ENCODE measurements around the gene CSF2.

Gene CSF2

GRCh38 chr5:132070460-132071337 lies 2.9 kb upstream of the CSF2 start:
- no peak for DNase-seq

- no peak for DNase-seq
These were observed 2.3 kb upstream of the CSF2 start for GRCh38 chr5:132071338-132071707.

- DNase-seq: no peak
These were observed 1.5 kb upstream of the CSF2 start for GRCh38 chr5:132072070-132072469.

GRCh38 chr5:132072528-132072927 lies 1.1 kb upstream of the CSF2 start:
- no peak for DNase-seq

GRCh38 chr5:132074091-132074771 lies 642 bp downstream of the CSF2 start:
- no peak for DNase-seq

- no peak for DNase-seq
These were observed 1.5 kb downstream of the CSF2 start for GRCh38 chr5:132074772-132075718.

- DNase-seq: no peak
These were observed 2.1 kb downstream of the CSF2 start for GRCh38 chr5:132075719-132076077.

- no peak for DNase-seq
These were observed 2.7 kb downstream of the CSF2 start for GRCh38 chr5:132076202-132076830.

GRCh38 chr5:132076983-132077382 lies 3.4 kb downstream of the CSF2 start:
- no peak for DNase-seq

- no peak for DNase-seq
These were observed 5.5 kb downstream of the CSF2 start for GRCh38 chr5:132079081-132079480.

GRCh38 chr5:132079619-132080018 lies 6.0 kb downstream of the CSF2 start:
- no peak for DNase-seq

- no peak for DNase-seq
These were observed 7.0 kb downstream of the CSF2 start for GRCh38 chr5:132080595-132080994.

- no peak for DNase-seq
These were observed 7.9 kb downstream of the CSF2 start for GRCh38 chr5:132081458-132081857.

GRCh38 chr5:132082329-132083023 lies 8.9 kb downstream of the CSF2 start:
- DNase-seq: no peak

- no peak for DNase-seq
These were observed 9.6 kb downstream of the CSF2 start for GRCh38 chr5:132083071-132083678.

- no peak for DNase-seq
These were observed 12.1 kb downstream of the CSF2 start for GRCh38 chr5:132085686-132086085.

GRCh38 chr5:132086277-132086794 lies 12.7 kb downstream of the CSF2 start:
- DNase-seq: no peak

- DNase-seq: no peak
These were observed 13.6 kb downstream of the CSF2 start for GRCh38 chr5:132087176-132087575.

- DNase-seq: no peak
These were observed 14.1 kb downstream of the CSF2 start for GRCh38 chr5:132087661-132088060.

- DNase-seq: no peak
These were observed 15.8 kb downstream of the CSF2 start for GRCh38 chr5:132089363-132089762.

GRCh38 chr5:132090107-132090506 lies 16.5 kb downstream of the CSF2 start:
- no peak for DNase-seq

Data from AML-193 (cell line).